GM21360 (cell line): Measurements from ENCODE around the gene LMNA.
A peak's percentile ranks its signal among the peaks of the same experiment; 100 is the strongest.

Experiments used
- ATAC-seq: cut with Tn5 transposase; IDR thresholded peaks from one replicate; pipeline ENCODE4 v1.9.1; 2021; ENCODE audit warnings: mild to moderate bottlenecking, moderate library complexity; ENCODE audit not compliant: unreplicated experiment

The LMNA gene

GRCh38 chr1:156135930-156136871 is 21.7 kb downstream of the LMNA start:
- no peak for ATAC-seq

DNA sequence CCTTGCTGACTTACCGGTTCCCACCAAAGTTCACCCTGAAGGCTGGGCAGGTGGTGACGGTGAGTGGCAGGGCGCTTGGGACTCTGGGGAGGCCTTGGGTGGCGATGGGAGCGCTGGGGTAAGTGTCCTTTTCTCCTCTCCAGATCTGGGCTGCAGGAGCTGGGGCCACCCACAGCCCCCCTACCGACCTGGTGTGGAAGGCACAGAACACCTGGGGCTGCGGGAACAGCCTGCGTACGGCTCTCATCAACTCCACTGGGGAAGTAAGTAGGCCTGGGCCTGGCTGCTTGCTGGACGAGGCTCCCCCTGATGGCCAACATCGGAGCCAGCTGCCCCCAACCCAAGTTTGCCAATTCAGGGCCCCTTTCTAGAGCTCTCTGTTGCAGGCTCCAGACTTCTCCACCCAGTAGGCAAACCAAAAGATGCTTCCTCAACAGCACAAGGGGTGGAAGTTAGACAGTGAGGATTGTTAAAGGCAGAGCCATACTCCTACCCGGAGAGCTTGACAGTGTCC is 22.5 kb downstream of the LMNA start:
- ATAC-seq, result no peak

GRCh38 chr1:156138458-156138867 is 24.0 kb downstream of the LMNA start:
- no peak for ATAC-seq

DNA sequence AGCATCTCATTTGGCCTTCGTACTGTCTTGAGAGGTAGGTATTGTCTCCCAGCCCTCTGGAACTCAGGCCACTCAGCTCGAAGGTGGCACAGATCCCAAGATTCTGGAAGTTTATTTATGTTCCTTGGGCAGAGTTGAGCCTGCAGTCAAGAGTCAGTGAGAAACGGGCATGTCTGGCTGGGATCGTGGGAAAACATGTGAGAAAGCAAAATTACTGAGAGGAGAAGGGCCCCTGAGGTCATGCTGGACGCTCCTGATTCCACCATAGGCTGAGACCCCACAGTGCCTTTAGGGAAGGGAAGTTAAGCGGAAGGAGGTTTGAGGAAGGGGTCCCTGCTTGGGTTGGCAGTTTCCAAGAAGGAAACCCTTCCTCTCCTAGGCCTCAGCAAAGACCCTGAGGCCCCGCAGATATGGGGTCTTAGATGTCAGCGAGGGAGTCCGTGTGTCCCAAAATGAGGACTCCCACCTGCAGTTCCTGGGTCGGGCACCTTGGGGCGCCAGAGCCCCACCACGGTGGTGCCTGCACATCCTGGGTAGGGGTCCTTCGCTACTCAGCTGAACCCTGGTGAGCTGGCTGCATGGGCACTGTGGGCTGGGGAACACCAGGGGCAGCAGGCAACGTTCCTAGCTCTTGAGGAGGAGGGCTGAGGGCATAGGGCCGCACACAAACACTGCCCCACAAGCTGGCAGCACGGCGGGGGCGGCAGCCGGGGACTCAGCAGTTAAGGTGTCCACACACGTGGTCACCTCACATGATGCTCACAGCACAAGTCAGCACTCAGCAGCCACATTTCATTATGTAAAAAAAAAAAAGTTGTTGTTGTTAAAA is 26.6 kb downstream of the LMNA start:
- ATAC-seq, result no peak

DNA sequence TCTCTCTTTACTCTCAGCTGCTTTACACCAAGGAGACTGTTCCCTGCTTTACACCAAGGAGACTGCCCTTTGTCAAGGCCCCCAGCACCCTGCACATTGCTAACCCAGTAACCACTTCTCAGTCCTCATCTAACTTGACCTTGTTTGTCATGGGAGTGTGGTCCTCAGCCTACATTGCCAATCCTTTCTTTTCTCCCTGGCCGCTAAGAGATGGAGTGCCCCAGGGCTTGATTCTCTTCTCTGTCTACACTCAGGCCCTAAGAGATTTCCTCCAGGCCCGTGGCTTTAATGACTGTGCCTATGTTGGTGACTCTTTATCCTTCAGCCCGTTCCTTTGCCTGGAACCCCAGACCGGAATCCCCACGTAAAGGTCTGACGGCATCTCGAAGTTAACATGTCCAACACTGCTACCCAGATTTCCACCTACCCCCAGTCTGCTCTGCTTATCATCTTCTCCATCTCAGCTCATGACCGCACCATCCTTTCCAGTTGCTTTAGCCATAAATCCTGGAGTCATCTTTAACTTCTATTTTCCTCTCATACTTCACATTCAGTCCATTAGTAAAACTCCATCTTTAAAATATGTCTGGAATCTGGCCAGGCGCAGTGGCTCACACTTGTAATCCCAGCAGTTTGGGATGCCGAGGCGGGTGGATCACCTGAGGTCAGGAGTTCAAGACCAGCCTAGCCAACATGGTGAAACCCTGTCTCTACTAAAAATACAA is 29.4 kb downstream of the LMNA start:
- no peak for ATAC-seq

GRCh38 chr1:156144742-156145141 is 30.2 kb downstream of the LMNA start:
- no peak for ATAC-seq

GRCh38 chr1:156145650-156146019 is 31.1 kb downstream of the LMNA start:
- ATAC-seq, result no peak

GRCh38 chr1:156146020-156146768 is 31.7 kb downstream of the LMNA start:
- ATAC-seq, result no peak

GRCh38 chr1:156146769-156147405 is 32.4 kb downstream of the LMNA start:
- no peak for ATAC-seq

GRCh38 chr1:156148216-156148615 is 33.7 kb downstream of the LMNA start:
- ATAC-seq, result no peak

- no peak for ATAC-seq
Observed at GRCh38 chr1:156149374-156150332, 35.1 kb downstream of the LMNA start.

GRCh38 chr1:156150333-156151011 is 36.0 kb downstream of the LMNA start:
- no peak for ATAC-seq

DNA sequence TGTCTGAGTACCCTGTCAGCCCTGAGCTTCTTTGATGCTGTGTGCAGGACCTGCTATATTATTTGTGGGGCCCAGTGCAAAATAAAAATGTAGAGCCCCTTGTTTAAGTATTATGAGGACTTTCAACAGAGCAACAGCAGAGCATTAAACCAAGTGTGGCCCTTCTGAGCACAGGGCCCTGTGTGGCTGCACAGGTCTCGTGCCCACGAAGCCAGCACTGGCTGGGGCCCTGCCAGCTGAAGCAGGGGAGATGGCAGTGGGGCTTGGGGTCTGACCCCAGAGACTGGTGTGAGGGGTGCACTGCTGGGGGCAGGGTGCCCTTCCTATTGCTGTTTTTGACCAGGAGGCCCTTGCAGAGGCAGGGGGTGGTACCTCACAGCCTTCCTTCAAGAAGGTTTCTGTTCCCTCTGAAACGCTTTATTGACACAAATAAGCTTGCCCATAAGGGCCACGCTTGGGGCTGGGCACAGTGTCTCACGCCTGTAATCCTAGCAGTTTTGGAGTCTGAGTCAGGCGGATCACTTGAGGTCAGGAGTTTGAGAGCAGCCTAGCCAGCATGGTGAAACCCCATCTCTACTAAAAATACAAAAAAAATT is 36.7 kb downstream of the LMNA start:
- no peak for ATAC-seq

DNA sequence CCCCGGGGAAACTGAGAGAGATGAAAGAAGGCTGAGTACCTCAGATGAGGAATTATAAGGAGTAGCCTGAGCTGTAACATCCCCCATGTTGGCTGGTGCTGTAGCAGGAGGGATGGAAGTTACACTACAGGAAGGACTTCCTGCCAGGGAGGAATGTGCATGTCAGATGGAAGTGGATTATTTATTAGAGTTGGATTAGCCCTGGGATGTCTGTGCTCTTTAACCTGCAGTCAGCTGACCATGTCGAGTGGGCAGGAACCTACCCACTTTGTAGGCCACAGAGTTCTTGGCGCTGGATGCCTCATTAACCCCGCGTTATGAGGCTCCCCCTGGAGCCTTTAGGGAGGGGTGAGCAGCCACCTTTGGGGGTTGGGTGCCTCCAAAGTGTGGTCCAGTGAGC is 38.1 kb downstream of the LMNA start:
- no peak for ATAC-seq

- ATAC-seq, result no peak
Observed at GRCh38 chr1:156153362-156153761, 38.9 kb downstream of the LMNA start, which contains the start of gene SEMA4A. TSS of gene SEMA4A (plus strand) at chr1:156153585. CDS start at chr1:156154579, 994 bp downstream.

GRCh38 chr1:156154317-156154749 is 39.8 kb downstream of the LMNA start:
- ATAC-seq, result peak; percentile 32

GRCh38 chr1:156155756-156156510 is 41.4 kb downstream of the LMNA start:
- no peak for ATAC-seq
